ENCODE results near the gene C11orf42.

- TF ChIP-seq HNF4G (IDR thresholded peaks at IDR 0.05) (no peak), FOXA1 (IDR thresholded peaks at IDR 0.05) (no peak)
These were observed 2.0 kb upstream of the C11orf42 start for GRCh38 chr11:6203327-6203726.
